Peyer's patch (tissue), 4 donors: ENCODE measurements around the gene RAB34. TPM values are rescaled to one million over a fixed set of nuclear protein-coding genes. Genes with fewer than 3 reads are reported as not detected.

ENCODE experiments used
- DNase-seq, 3 donors: peaks; one replicate each; pipeline ENCODE4 v3.0.0-alpha.2; 2017 to 2019
- H3K27ac ChIP-seq, 4 donors: fragments of 200-600 bp; sonication (generic); one replicate each; pipeline ENCODE4 v1.5.1; 2016 to 2019
- H3K27me3 ChIP-seq, 2 donors: fragments of 200-600 bp; sonication (generic); one replicate each; pipeline ENCODE4 v1.5.1; 2019
- H3K36me3 ChIP-seq, 3 donors: fragments of 200-600 bp; sonication (generic); one replicate each; pipeline ENCODE4 v1.5.1; 2016 to 2019
- H3K4me1 ChIP-seq, 4 donors: fragments of 200-600 bp; sonication (generic); one replicate each; pipeline ENCODE4 v1.5.1; 2016 to 2019
- H3K4me3 ChIP-seq, 4 donors: fragments of 200-600 bp; sonication (generic); 1 replicate in 3 of 4; 2 replicates in 1 of 4; pipeline ENCODE4 v1.5.1; 2016 to 2019; ENCODE audit warnings: mild to moderate bottlenecking in 1 of 4
- H3K9me3 ChIP-seq, 4 donors: fragments of 200-600 bp; sonication (generic); one replicate each; pipeline ENCODE4 v1.5.1; 2016 to 2019; ENCODE audit warnings: mild to moderate bottlenecking in 1 of 4
- CTCF ChIP-seq, 6 experiments: fragments of 450-650 bp in 4 of 6; fragments of 200-600 bp in 2 of 6; sonication (generic) in 1 of 6; IDR thresholded peaks; one replicate each; pipeline ENCODE4 v1.5.1; 2017 to 2019; ENCODE audit warnings: antibody characterized with exemption in 6 of 6, mild to moderate bottlenecking in 3 of 6, moderate library complexity in 1 of 6
- POLR2A ChIP-seq, 2 donors: fragments of 450-650 bp; IDR thresholded peaks; one replicate each; pipeline ENCODE4 v1.5.1; 2017; ENCODE audit warnings: antibody characterized with exemption in 2 of 2, mild to moderate bottlenecking in 2 of 2, moderate library complexity in 2 of 2
- total RNA-seq, 4 donors: library from RNA; depleted of rRNA; stranded (reverse); fragments of >200 nt; gene quantifications; one replicate each; pipeline ENCODE4 v1.1.0, GENCODE V29; 2016

Gene RAB34
- total RNA-seq, 4 donors from 2014 or later: 14.5 to 69.3 (median 30.2) TPM

DNA sequence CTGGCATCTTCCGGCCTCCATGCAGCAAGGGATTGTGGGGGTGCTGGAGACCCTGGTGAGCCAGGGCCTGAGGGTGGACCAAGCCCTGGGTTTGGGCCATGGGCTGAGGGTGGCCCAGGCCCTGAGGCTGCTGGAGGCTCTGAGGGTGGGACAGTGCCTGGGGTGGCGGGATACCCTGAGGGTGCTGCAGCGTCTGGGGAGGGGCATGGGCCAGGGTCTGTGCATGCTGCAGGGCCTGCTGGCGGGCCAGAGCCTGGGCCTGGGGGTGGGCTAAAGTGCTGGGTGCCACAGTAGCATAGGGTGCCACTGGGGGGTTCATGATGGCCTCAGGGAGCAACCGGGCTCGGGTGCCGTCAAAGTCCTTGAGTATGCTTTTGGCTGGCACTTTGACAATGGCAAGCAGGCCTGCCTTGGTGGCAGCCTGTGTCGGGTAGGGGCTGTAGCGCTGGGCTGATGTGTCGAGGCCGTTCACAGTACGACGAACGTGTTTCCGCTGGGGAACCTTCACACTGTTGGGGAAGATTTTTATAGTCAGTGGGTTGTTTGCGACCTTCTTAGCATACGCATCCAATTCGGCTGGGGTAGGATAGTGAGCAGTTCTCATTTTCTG is 41.7 kb upstream of the RAB34 start:
- no peak overlapping the region for H3K4me3 ChIP-seq
- DNase-seq: no peak
- no peaks in the 10 kb centered on the region for H3K9me3 ChIP-seq
- H3K27ac ChIP-seq: no peak overlapping the region
- peaks cover 0 to 12% (median 0%) of the 10 kb centered on the region in 4 donors for H3K4me1 ChIP-seq
- no peak for TF ChIP-seq POLR2A (IDR thresholded peaks at IDR 0.05)
- no peak for TF ChIP-seq CTCF (IDR thresholded peaks at IDR 0.05)
- H3K36me3 ChIP-seq: peaks cover 0 to 68% (median 0%) of the 10 kb centered on the region in 3 donors
- no peaks in the 10 kb centered on the region for H3K27me3 ChIP-seq

DNA sequence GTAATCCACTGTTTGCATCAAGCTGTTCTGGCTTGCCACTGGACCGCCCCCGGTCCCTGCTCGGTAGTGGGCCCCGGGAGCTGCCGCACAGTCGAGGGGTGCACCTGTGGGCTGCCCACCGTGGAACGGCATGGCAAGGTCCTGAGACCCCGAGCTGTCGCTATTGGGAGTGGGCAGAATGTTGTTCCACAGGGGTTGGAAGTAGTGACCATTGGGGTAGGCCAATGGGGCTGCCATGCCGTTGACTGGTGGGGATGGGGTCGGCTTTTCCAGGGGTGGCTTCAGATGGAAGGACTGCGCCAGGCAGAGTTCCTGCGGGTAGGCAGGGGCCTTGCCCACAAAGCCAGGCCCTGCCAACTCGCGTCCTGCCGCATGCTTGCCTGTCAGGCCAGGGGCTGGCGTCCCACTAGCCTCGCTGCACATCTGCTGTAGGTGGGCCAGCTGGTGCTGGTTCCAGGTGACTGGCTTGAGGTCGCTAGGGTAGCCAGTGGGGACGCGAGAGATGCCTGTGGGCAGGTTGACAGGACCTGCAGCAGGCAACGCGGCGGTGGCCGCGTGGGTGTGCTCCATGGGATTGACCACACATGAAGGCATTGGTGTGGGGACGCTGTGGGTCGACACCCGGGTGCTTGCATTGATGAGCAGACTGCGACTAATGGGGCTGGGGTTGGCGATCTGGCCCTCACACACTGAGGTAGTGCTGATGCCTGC is 40.9 kb upstream of the RAB34 start:
- Histone ChIP-seq H3K27ac (no peak overlapping the region), H3K4me1 (peaks cover 0 to 12% (median 0%) of the 10 kb centered on the region in 4 donors), H3K27me3 (no peaks in the 10 kb centered on the region), H3K36me3 (peaks cover 0 to 67% (median 0%) of the 10 kb centered on the region in 3 donors), H3K9me3 (no peaks in the 10 kb centered on the region), H3K4me3 (no peak overlapping the region)
- DNase-seq: peak in 1 of 3 donors; percentile 45
- TF ChIP-seq POLR2A (IDR thresholded peaks at IDR 0.05) (no peak), CTCF (IDR thresholded peaks at IDR 0.05) (no peak)

- Histone ChIP-seq H3K27me3 (no peaks in the 10 kb centered on the region), H3K27ac (no peak overlapping the region), H3K4me3 (no peak overlapping the region), H3K4me1 (peaks cover 0 to 9% (median 0%) of the 10 kb centered on the region in 4 donors), H3K36me3 (peaks cover 0 to 57% (median 0%) of the 10 kb centered on the region in 3 donors), H3K9me3 (no peaks in the 10 kb centered on the region)
- DNase-seq: no peak
- TF ChIP-seq CTCF (IDR thresholded peaks at IDR 0.05) (no peak), POLR2A (IDR thresholded peaks at IDR 0.05) (no peak)
Observed at GRCh38 chr17:28756049-28756804, 38.6 kb upstream of the RAB34 start.

GRCh38 chr17:28755486-28755885 is 37.8 kb upstream of the RAB34 start:
- Histone ChIP-seq H3K4me1 (peaks cover 0 to 1% (median 0%) of the 10 kb centered on the region in 4 donors), H3K27me3 (no peaks in the 10 kb centered on the region), H3K27ac (no peak overlapping the region), H3K9me3 (no peaks in the 10 kb centered on the region), H3K4me3 (no peak overlapping the region), H3K36me3 (peaks cover 0 to 57% (median 0%) of the 10 kb centered on the region in 3 donors)
- TF ChIP-seq CTCF (IDR thresholded peaks at IDR 0.05): no peak
- TF ChIP-seq POLR2A (IDR thresholded peaks at IDR 0.05): no peak
- no peak for DNase-seq

DNA sequence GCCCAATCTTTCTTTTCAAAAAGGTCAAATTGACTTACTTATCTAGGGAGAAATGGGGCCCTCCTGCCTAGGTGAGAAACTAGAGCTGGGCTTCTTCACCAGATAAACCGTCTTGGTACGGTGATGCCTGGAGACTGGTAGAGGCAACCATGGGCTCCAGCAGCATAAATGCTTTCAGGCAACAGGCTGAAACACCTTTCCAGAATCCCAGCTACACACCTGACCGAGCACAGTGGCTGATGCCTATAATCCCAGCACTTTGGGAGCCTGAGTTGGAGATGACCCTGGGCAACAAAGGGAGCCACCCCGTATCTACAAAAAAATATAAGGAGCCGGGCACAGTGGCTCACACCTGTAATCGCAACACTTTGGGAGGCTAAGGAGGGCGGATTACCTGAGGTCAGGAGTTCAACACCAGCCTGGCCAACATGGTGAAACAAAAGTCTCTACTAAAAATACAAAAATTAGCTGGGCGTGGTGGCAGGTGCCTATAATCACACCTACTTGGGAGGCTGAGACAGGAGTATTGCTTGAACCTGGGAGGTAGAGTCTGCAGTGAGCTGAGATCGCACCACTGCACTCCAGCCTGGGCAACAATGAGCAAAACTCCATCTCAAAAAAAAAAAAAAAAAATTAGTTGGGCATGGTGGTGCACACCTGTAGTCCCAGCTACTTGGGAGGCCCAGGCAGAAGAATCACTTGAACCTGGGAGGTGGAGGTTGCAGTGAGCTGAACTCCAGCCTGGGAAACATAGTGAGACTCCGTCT is 34.1 kb upstream of the RAB34 start:
- no peak for TF ChIP-seq POLR2A (IDR thresholded peaks at IDR 0.05)
- TF ChIP-seq CTCF (IDR thresholded peaks at IDR 0.05): no peak
- Histone ChIP-seq H3K9me3 (no peaks in the 10 kb centered on the region), H3K4me1 (peaks cover 3 to 31% (median 7%) of the 10 kb centered on the region in 4 donors), H3K4me3 (no peak overlapping the region), H3K27me3 (no peaks in the 10 kb centered on the region), H3K36me3 (peaks cover 0 to 47% (median 0%) of the 10 kb centered on the region in 3 donors), H3K27ac (no peak overlapping the region)
- no peak for DNase-seq
